HG02840 (cell line): ENCODE data around the gene CYFIP1.

ENCODE experiments used
- ATAC-seq: cut with Tn5 transposase; IDR thresholded peaks from one replicate; pipeline ENCODE4 v1.9.1; 2021; ENCODE audit warnings: mild to moderate bottlenecking, moderate library complexity, moderate number of reproducible peaks; ENCODE audit not compliant: unreplicated experiment, low FRiP score

CYFIP1 gene

DNA sequence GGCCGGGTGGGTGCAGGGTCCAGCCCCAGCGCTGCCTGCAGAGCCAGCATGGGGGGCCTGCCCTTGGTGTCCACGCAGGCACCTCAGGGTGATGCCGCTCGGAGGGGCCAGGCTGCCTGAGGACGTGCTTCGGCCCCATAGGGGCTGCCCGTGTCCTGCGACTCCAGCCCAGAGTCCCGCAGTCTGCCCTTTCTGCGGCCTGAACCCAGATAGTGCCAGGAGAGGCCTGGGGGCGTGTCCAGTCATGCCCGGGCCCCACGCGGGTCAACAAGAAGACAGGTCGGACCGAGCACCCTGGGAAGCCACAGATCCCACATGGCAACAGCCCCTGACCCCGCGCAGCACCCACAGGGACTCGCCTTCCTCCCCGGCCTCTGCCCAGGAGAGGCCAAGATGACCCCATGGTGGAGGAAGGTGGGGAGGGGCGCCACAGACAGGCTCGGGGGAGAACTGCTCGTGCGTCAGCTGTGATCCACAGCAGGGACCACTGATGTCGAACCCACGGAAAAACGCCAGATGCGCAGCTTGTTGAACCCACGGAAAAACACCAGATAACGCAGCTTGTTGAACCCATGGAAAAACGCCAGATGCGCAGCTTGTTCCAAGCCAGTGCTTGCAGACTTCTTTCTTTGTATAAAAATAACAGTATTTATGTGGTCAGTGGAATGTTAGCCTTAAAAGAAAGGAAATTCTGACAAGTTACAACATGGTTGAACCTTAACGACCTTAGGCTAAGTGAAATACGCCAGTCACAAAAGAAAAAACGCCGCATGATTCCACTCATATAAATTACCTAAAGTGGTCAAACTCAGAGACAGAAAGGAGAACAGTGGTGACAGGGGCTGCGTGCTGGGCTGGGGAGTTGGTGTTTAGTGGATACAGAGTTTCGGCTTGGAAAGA is 28.5 kb downstream of the CYFIP1 start:
- no peak for ATAC-seq

DNA sequence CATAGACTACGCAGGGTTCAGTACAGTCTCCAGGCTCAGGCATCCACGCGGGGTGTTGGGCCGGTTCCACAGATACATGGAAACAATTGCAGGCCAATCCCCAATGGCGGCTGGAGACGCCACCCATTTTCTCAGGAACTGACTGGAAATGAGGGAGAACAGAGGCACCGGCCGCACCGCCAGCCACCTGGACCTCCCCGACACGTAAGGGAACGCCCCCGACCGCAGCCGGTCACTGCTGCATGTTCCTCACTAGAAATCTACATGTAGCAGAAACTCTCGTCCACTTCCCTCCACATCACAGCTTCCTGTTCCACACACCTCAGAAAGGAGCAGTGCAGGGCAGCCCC is 29.2 kb downstream of the CYFIP1 start:
- ATAC-seq, result no peak

DNA sequence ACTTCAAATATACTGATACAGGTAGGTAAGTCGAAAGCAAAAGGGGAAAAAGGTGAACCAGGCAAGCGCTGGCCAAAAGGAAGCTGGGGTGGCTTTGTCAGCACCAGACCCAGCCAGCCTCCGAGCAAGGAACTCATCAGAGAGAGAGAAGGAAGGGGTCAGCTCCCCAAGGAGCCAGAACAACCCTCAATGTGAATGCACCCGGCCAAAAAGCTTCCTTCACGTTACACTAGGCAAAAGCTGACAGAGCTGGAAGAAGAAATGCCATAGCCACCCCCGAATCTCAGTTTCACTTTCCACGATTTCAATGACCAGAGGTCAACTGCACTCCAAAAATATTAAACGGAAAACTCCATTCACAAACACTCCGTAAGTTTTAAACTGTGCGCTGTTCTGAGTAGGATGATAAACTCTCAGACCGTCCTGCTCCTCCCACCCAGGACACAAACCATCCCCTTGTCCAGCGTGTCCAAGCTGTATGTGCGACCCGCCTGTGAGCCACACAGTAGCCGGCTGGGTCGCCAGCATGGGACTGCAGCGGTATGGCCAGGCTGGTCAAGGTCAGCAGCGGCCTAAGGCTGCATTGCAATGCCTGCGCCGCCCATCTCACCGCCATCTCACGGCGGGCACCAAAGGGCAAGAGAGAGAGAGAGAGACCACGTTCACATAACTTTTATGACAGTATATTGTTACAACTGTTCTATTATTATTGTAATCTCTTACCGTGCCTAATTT is 29.7 kb downstream of the CYFIP1 start:
- ATAC-seq, result no peak

DNA sequence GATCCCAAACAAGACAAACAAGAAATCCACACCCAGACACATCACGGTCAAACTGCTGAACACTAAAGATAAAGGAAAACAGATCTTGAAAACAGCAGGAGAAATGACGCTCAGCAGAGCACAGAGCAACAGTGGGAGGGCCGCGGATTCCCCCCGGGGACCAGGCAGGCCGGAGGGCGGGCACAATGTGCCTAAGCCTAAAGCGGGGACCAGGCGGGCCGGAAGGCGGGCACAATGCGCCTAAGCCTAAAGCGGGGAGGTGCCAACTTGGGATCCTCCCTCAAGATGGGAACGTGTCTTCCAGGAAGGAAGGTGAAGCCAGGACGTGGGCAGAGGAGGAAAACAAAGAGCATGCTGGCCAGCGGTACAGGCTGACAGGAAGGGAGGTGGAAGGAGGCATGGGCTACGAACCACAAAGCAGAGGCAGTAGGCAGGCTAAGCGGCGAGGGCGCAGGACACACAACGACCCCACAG is 31.1 kb downstream of the CYFIP1 start:
- ATAC-seq, result no peak

DNA sequence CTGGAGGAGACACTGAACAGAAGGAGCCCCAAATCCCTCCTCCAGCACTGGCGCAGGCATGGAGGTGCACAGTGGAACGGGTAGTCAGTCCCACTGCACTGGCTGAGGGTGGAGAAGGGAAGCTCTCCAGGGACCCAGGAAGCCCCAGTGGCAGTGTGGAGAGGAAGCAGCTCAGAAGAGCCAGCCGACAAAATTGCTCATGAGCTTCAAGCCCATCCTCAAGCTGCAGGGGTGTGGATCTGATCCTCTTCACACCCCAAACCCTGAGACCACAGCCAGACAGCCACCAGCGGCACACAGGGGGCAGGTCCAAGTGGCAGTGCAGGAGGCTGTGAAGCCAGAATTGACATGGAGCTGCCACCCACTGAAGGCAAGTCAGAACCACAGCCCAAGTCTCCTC is 32.1 kb downstream of the CYFIP1 start:
- ATAC-seq, result no peak

DNA sequence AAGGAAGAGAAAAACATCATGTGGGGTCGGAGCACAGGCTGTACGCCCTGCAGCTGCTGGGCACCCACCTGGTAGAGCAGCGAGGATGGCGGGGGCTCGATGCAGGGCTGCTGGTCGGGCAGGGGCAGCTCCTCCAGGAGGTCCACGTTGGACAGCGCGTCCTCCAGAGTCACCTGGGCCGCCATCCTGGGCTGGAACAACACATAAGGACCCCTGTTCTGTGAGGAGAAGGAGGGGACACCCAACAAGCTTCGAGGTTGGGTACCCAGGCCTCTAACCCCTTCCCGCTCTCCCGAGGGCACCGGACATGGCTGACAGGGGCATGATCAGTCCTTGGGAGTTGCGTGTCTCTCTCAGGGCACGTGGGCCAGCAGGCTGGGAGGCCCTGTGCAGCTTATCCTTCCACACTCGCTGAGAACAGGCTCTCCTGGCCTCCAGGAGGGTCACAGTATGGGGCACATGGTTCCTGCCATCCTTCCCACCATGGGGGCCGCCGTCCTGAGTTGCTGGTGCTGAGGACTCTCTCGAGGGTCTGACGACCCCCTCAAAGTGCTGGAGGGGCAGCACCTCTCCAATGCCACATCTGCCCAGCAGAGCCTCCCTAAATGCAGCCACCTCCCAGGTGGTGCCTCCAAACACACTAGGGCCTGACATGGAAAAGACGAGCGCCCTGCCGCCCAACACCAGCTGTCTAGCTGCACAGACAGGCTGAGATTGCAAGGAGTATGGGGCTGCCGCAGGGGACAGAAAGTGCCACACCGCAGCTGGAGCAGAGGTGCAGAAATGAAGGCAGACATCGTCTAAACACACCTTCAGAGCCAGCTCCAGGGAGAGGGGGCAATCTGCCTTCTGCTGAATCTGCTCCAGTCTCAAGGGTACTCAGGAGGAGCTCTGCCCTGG is 32.8 kb downstream of the CYFIP1 start:
- no peak for ATAC-seq

DNA sequence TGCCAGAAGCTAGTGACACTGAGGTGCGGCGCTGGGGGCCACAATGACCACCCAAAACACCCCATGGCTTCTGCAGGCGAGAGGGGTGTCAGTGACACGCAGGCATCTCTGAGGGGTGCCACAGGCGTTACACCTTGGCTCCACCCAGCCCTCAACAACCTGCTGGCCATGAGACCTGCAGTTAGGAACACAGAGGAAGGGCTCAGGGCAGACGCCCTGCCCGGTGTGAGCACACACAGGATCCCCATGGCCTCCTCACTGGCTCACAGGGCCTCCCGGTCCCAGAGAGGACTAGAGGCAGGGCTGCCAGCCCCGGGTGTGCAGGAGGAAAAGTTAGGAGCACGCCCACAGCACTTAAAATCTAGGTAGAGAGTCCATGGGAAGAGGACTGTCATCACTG is 35.1 kb downstream of the CYFIP1 start:
- no peak for ATAC-seq

DNA sequence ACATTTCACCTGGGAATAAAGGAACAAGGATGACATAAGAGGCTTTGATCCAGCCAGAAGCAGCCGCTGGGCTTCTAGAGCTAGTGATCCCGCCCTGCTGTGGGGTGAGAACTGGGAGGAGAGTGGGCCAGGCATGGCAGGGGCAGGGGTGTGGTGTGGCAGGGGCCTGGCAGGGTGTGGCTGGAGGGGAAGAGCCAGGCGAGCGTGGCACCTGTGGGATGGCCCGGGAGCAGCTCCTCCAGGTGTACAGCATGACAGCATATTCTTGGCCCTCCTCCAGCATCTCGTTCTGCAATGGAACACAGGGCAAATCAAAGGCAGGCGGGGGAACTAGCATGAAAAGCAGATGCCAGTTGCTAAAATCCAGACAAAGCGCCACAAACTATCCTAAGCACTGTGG is 35.5 kb downstream of the CYFIP1 start:
- no peak for ATAC-seq

DNA sequence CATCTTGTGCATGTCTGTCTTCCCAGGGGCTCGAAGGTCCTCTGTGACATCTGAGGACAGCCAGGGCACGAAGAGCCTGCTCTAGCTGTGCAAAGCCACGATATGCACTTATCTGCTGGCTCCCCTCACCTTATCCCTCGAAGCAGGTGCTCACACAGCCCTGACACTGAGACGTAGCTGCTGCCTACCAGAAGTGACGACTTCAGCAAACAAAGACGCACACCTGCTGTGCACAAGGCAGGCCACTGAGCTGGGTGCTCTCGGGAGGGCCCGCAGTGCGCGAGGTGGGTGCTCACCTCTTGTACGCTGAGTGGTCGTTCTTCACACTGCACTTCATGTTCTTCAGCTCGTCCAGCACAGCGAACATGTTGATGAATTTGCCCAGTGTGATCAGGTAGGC is 37.3 kb downstream of the CYFIP1 start:
- ATAC-seq, result no peak

DNA sequence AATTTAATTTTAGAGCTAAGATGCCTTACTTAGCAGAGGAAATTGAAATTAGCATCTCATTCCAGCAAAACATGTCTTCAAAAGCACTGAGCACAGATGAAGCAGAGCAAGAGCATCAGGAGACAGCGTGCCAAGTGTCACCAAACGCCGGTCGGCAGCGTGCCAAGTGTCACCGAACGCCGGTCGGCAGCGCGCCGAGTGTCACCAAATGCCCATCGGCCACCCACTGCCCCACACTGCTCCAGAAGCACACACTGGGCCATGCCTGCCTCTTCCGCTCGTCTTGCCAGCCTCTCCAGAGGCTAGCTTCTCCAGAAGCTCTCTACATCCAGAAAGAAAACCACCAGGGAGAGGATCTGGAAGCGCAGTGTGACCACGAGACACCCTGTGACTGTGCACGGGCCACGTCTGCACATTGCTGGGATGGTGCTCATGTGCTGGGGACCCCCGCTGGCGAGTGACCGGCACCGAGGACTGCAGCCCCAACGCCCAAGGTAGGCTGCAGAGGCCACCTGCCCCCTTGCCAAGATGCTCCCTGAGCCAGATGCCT is 37.8 kb downstream of the CYFIP1 start:
- no peak for ATAC-seq

DNA sequence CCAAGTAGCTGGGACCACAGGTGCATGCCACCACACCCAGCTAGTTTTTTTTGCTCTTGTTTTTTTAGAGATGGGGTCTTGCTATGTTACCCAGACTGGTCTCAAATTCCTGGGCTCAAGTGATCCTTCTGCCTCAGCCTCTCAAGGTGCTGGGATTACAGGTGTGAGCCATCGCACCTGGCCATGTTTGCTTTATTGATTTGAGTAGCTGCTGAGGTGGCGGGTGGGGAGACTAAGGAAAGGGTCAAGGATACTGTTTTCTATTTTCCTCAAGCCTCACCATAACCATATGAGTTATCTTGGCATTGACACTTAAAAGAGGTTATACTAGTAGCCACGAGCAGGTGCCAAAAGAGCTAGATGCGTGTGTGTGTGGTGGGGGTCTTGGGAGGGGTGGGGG is 39.0 kb downstream of the CYFIP1 start:
- ATAC-seq, result no peak

DNA sequence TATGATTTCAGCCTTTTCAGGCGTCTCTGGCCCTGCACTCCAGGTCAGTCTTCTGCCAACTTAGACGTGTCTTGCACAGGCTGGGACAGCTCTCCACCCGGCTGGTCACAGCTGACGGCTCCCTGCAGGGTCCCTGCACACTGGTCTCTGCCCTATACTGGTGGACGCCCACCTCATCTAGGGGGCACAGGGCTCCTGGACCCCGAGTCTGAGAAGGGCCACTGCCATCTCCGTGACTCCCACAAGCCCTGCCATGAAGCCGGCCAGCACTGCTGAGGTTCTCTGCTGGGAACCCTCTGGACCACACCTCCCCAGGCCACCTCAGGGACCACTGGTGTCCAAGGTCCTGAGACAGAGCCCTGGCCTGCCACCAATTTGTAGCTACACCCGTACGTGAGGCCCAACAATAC is 40.5 kb downstream of the CYFIP1 start:
- ATAC-seq, result no peak

DNA sequence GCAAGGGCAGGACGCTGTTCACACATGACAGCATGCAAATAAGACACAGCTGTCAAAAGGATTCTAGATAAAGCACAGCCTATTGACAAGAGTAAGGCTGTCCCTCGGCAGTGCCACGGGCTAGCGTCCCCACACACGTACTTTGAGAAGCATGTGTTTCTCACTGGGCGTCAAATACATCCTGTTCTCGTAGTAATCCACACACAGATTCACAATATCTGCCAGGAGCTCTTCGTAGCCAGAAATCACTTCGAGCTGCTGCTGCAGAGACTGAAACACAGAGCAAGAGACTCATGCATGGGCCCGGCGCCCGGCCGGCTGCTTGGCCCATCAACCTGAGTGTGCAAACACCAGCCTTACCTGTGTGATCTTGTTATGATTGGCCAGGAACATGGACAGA is 41.1 kb downstream of the CYFIP1 start:
- ATAC-seq, result no peak

DNA sequence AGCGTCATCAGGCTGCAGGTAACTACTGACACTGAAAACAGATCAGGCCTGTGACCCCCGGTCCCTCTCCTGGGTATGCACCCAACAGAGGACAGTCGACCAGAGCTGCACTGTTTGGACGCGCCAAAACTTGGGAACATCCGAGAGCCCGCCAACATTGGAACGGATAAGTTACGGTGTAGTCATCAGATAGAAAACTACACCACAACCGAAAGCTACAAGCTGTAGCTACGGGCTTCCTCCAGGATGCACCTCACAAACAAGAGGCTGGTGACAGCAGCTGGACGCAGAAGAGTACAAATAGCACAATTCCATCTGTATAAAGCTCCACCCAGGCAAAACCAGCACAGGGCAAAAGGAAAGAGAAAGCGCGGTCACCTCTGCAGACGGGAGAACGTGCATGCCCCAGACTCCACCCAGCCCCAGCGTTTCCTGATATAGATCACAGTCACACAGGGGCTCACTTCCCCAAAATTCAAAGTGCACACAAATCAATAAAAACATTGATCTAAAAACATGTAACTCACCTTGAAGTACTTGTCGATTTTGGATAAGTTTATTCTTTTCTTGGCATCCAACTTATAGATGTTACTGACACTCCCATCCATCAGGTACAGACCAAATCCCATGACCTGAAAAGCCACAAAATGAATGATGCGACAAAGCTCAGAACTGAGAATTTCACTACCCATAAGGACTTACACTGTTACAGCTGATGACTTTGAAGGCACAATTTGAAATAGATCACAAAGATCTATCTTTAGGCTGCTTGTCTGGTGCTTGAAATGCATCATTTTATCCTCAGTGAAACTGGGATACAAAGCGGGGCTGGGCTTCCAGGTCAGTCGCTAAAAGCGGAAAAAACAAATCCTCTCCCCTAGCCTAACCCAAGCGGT is 43.3 kb downstream of the CYFIP1 start:
- ATAC-seq, result no peak

DNA sequence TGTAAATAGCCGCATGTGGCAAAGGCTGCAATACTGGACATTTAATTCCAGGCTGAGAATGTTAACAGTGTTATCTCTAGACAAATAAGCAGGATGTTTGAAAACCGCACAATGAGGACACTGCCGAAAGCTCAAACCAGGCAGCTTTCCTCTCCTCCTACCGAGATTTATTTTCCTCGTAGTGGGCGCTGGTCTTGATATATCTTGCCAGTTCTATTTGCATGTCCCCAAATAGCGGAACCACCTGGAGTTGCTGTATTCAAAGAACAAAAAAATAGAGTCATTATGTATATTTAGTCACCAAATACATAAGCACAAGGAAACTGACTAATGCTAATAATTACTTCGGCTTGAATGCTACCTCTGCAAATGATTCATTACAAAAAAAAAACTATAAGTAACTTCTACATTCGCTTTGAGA is 46.5 kb downstream of the CYFIP1 start:
- no peak for ATAC-seq

DNA sequence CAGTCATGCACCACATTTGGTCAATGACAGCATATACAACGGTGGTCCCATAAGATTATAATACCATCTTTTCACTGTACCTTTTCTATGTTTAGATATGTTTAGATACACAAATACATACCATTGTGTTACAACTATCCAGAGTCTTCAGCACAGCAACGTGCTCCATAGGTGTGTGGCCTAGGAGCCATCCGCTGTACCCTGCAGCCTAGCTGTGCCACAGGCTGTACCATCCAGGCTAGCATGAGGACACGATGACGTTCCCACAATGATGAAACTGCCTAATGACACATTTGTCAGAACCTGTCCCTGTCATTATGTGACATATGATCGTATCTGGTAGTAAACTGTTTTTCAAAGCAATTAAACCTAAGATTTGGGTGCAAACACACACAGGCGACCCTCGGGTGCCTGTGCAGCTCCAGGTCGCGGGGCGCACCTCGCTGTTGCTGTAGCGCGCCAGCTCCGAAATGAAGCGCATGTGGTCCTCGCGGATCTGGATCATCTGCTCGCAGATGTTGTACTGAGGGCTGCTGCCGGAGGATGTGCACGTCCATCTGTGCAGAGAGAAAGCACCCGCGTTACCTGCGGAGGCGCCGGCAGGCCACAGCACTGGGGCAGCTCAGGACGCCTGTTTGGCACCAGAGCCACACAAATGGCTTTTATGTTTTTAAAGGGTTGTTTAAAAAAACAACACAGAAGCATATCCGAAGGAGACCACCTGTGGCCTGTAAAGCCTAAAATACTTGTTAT is 48.2 kb downstream of the CYFIP1 start:
- ATAC-seq, result no peak

DNA sequence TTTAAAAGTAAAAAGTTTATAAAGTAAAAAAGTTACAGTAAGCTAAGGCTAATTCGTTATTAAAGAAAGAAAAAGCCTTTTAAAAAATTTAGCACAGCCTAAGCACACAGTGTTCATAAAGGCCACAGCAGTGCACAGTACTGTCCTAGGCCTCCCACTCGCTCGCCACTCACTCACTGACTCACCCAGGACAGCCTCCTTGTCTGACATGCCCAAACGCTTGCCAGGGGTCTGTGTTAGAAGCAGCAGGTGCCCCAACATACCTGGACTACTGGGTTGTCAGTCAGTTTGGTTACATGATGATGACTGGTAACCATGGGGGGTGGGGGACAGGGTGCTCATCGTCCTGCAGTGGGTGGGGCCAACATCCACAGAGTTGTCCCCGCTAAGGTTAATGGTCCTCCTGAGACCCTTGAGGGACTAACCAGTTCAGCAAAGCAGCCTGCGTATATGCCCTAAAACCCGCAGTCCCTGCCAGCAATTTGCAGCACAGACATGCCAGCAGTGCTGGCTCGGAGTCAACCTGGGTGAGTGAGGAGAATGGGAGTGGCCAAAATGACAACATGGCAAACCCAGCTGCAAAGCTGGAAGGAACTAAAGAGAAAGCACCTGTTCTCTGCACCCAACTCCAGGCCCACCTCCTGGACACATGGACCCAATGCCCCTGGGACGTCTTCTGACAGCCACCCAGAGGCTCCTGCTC is 49.2 kb downstream of the CYFIP1 start:
- no peak for ATAC-seq

DNA sequence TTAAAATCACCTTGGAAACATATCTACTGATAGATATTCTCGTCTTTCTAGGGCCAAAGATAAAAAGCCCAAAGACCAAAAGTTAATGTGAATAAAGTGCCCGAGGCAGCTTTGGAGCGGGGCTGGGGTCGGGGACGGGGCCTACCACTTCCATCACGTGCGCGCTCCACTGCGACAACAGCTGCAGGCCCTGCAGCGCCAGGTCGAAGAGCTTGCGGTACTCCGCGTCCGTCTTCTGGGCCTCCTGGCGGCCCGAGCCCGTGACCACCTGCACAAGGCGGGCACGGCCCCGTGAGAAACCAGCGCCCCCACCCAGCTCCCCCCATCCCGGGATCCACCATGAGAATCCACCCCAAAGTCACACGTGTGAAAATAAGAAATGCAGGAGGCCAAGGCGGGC is 52.4 kb downstream of the CYFIP1 start:
- no peak for ATAC-seq
